HepG2 (cell line): ENCODE measurements around the gene C1orf116. TPM values are rescaled to one million over a fixed set of nuclear protein-coding genes. Genes with fewer than 3 reads are reported as not detected.

Source experiments
- DRAP1 ChIP-seq: IDR thresholded peaks from 2 replicates; pipeline ENCODE4 v1.6.1; 2016; ENCODE audit warnings: missing genetic modification reagents, missing compliant biosample characterization
- GPN1 ChIP-seq: sonication (generic); formaldehyde crosslinking; IDR thresholded peaks from 2 replicates; pipeline ENCODE4 v1.5.1; 2020; ENCODE audit warnings: missing genetic modification reagents, borderline replicate concordance
- HBP1 ChIP-seq: IDR thresholded peaks from 2 replicates; pipeline ENCODE4 v1.6.1; 2016; ENCODE audit warnings: low read depth, control low read depth
- HNF4A ChIP-seq: sonication (generic); formaldehyde crosslinking; IDR thresholded peaks from 2 replicates; pipeline ENCODE4 v1.4.0; 2020; ENCODE audit warnings: missing genetic modification reagents
- HNRNPUL1 ChIP-seq: fragments of 200-400 bp; formaldehyde crosslinking; IDR thresholded peaks from 2 replicates; pipeline ENCODE4 v1.6.1; 2017; ENCODE audit warnings: low read depth, mild to moderate bottlenecking, low read length, moderate library complexity
- NFATC3 ChIP-seq: sonication (generic); formaldehyde crosslinking; IDR thresholded peaks from 2 replicates; pipeline ENCODE4 v1.5.1; 2020; ENCODE audit warnings: mild to moderate bottlenecking, missing genetic modification reagents
- POGK ChIP-seq: sonication (generic); formaldehyde crosslinking; conservative IDR thresholded peaks from 2 replicates; pipeline ENCODE4 v1.8.0; 2022; ENCODE audit warnings: mild to moderate bottlenecking, moderate library complexity, missing genetic modification reagents
- SAP130 ChIP-seq: IDR thresholded peaks from 2 replicates; pipeline ENCODE4 v1.6.1; 2016; ENCODE audit warnings: low read depth
- SCMH1 ChIP-seq: sonication (generic); formaldehyde crosslinking; IDR thresholded peaks from 2 replicates; pipeline ENCODE4 v1.9.0; 2021; ENCODE audit warnings: missing genetic modification reagents, mild to moderate bottlenecking, borderline replicate concordance
- SRSF4 ChIP-seq: fragments of 200-400 bp; formaldehyde crosslinking; IDR thresholded peaks from one replicate; pipeline ENCODE4 v1.6.1; 2018; ENCODE audit warnings: mild to moderate bottlenecking, low read depth, low read length, moderate library complexity; ENCODE audit not compliant: poor library complexity, severe bottlenecking
- SYNCRIP ChIP-seq: fragments of 200-400 bp; formaldehyde crosslinking; IDR thresholded peaks from 2 replicates; pipeline ENCODE4 v1.6.1; 2018; ENCODE audit warnings: mild to moderate bottlenecking, low read depth, low read length; ENCODE audit not compliant: insufficient read depth
- TCF7 ChIP-seq: sonication (generic); IDR thresholded peaks from 2 replicates; pipeline ENCODE4 v1.6.1; 2016; ENCODE audit warnings: antibody characterized with exemption, low read depth
- TCF7L2 ChIP-seq: IDR thresholded peaks from 2 replicates; pipeline ENCODE4 v1.6.1; 2011; ENCODE audit warnings: mild to moderate bottlenecking, low read depth, low read length, moderate library complexity
- ZBTB2 ChIP-seq: sonication (generic); formaldehyde crosslinking; IDR thresholded peaks from 2 replicates; pipeline ENCODE4 v1.8.0; 2022; ENCODE audit warnings: low read depth, missing genetic modification reagents
- ZBTB7B ChIP-seq: sonication (generic); formaldehyde crosslinking; IDR thresholded peaks from 2 replicates; pipeline ENCODE4 v1.4.0; 2020; ENCODE audit warnings: missing genetic modification reagents
- ZFP36 ChIP-seq: fragments of 150-350 bp; IDR thresholded peaks from 2 replicates; pipeline ENCODE4 v1.6.1; 2018; ENCODE audit warnings: borderline replicate concordance, low read length, low read depth; ENCODE audit not compliant: partially characterized antibody
- ZFP36L1 ChIP-seq: sonication (generic); formaldehyde crosslinking; IDR thresholded peaks from 2 replicates; pipeline ENCODE4 v1.8.0; 2022; ENCODE audit warnings: mild to moderate bottlenecking, missing genetic modification reagents, moderate library complexity
- ZNF10 ChIP-seq: sonication (generic); formaldehyde crosslinking; IDR thresholded peaks from 2 replicates; pipeline ENCODE4 v1.4.0; 2020; ENCODE audit warnings: mild to moderate bottlenecking, low read depth, missing genetic modification reagents, borderline replicate concordance
- ZNF253 ChIP-seq: sonication (generic); formaldehyde crosslinking; IDR thresholded peaks from 2 replicates; pipeline ENCODE4 v1.8.0; 2022; ENCODE audit warnings: mild to moderate bottlenecking, missing genetic modification reagents, borderline replicate concordance
- ZNF292 ChIP-seq: sonication (generic); formaldehyde crosslinking; IDR thresholded peaks from 2 replicates; pipeline ENCODE4 v1.8.1; 2022; ENCODE audit warnings: mild to moderate bottlenecking, low read depth, missing genetic modification reagents, borderline replicate concordance
- ZNF343 ChIP-seq: sonication (generic); formaldehyde crosslinking; IDR thresholded peaks from 2 replicates; pipeline ENCODE4 v1.4.0; 2020; ENCODE audit warnings: mild to moderate bottlenecking, missing genetic modification reagents
- ZNF567 ChIP-seq: sonication (generic); formaldehyde crosslinking; IDR thresholded peaks from 2 replicates; pipeline ENCODE4 v1.8.1; 2023; ENCODE audit warnings: mild to moderate bottlenecking, missing genetic modification reagents, borderline replicate concordance
- ZNF83 ChIP-seq: sonication (generic); formaldehyde crosslinking; IDR thresholded peaks from 2 replicates; pipeline ENCODE4 v1.4.0; 2020; ENCODE audit warnings: missing genetic modification reagents, mild to moderate bottlenecking, borderline replicate concordance
- polyA plus RNA-seq, 8 experiments: library from polyadenylated mRNA; depleted of rRNA in 3 of 8; stranded (reverse) in 7 of 8; unstranded in 1 of 8; fragments of >200 nt; fragmentation: Illumina TruSeq in 4 of 8; extraction: Trizol in 4 of 8; gene quantifications; 2 replicates each; pipeline versions ENCODE4 v1.2.1 to v1.2.3, GENCODE V29; 2011 to 2016; ENCODE audit warnings: low read depth in 4 of 8, missing spikeins in 1 of 8, mixed read lengths in 1 of 8; ENCODE audit not compliant: insufficient read depth in 1 of 8
- total RNA-seq, 5 experiments: library from RNA; depleted of rRNA; stranded (reverse); fragments of >200 nt; fragmentation: Illumina TruSeq; extraction: Trizol; gene quantifications; 2 replicates each; pipeline ENCODE4 v1.2.3, GENCODE V29; 2016; ENCODE audit warnings: low read depth in 1 of 5

The C1orf116 gene
- total and polyA plus RNA-seq, 2 of the 13 experiments (the other 11 are each of a cell fraction or from before 2014, with no cell fraction given): 0.51 to 0.95 TPM

- TF ChIP-seq HNRNPUL1 (no peak), SCMH1 (no peak), POGK (CRISPR knock-in tag) (no peak), ZNF292 (CRISPR knock-in tag) (no peak), TCF7 (no peak), ZNF253 (CRISPR knock-in tag) (no peak), ZFP36L1 (CRISPR knock-in tag) (no peak), ZFP36 (no peak), HBP1 (CRISPR knock-in tag) (no peak), ZNF10 (CRISPR knock-in tag) (no peak), ZBTB7B (CRISPR knock-in tag) (no peak), SAP130 (CRISPR knock-in tag) (peak; percentile 32; the same call in 1 of the 2 replicates), ZNF567 (CRISPR knock-in tag) (no peak), NFATC3 (CRISPR knock-in tag) (no peak), ZBTB2 (CRISPR knock-in tag) (no peak), HNF4A (CRISPR knock-in tag) (no peak), TCF7L2 (no peak), GPN1 (CRISPR knock-in tag) (no peak), ZNF343 (peak; percentile 2; the same call in 1 of the 2 replicates), DRAP1 (CRISPR knock-in tag) (peak; percentile 10), ZNF83 (CRISPR knock-in tag) (no peak), SRSF4 (no peak), SYNCRIP (no peak)
These were observed 18.8 kb upstream of the C1orf116 start, which contains the start of gene YOD1 (continued) for GRCh38 chr1:207051191-207051943.
